Activated naive CD8-positive, alpha-beta T cell treated with anti-CD3 and anti-CD28 coated beads, Interleukin-2, amount 50 U/mL, for 16 hours (primary cell): Measurements from ENCODE around the gene S100A13.
A peak's percentile ranks its signal among the peaks of the same experiment; 100 is the strongest.
"Not testable (repeated sequence)": the region's sequence is repeated elsewhere in the genome, so short reads cannot be mapped to it uniquely, and the experiment has no call there.

Experiments
- DNase-seq: peaks from one replicate; pipeline ENCODE4 v3.0.0-alpha.2; 2020; ENCODE audit warnings: low read depth, low spot score

Gene S100A13

GRCh38 chr1:153626904-153627714 is at the start of gene S100A13:
TSS of gene S100A13 (minus strand) at chr1:153627505. CDS start at chr1:153626472, 1,033 bp downstream.
- no peak for DNase-seq

DNA sequence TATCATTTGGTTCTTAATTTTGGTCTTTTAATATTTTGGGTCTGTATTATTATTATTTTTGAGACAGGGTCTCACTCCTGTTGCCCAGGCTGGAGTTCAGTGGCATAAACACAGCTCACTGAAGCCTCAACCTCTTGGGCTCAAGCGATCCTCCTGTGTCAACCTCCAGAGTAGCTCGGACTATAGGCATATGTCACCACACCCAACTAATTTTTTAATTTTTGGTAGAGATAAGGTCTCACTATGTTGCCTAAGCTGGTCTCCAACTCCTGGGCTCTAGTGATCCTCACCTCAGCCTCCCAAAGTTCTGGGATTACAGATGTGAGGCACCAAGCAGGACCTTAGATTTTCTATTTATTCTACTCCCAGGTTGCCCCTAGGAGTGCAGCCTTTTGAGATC is 46.2 kb upstream of the S100A13 start:
- no peak for DNase-seq

GRCh38 chr1:153671628-153672353 is 44.5 kb upstream of the S100A13 start:
- DNase-seq, result not testable (repeated sequence)

GRCh38 chr1:153670859-153671627 is 43.7 kb upstream of the S100A13 start, which contains the start of gene ILF2:
TSS of gene ILF2 (minus strand) at chr1:153670993. CDS start at chr1:153670922, 71 bp downstream.
- DNase-seq, result peak; percentile 91

- DNase-seq, result no peak
Measured at GRCh38 chr1:153670257-153670858, 43.1 kb upstream of the S100A13 start.

DNA sequence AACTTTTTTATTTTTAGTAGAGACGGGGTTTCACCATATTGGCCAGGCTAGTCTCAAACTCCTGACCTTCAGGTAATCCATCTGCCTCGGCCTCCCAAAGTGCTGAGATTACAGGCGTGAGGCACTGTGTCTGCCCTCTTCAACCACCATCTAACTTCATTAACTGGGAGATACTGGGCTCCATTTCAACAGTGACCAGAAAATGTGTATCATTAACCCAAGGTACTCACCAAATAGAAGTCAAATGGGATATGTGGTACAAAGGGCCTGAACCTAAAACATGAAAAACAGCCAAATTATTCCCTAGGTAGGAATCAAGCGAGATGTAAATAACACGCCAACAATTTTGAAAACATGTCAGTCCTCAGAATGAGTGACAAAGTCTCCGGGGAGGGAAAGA is 42.3 kb upstream of the S100A13 start:
- no peak for DNase-seq

DNA sequence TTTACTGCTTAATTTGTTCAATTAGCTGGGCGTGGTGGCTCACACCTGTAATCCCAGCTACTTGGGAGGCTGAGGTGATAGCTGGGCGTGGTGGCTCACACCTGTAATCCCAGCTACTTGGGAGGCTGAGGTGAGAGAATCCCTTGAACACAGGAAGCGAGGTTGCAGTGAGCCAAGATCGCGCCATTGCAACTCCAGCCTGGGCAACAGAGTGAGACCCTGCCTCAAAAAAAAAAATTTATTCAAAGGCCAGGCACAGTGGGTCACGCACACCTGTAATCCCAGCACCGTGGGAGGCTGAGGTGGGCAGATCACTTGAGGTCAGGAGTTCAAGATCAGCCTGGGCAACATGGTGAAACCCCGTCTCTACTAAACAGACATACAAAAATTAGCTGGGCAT is 41.4 kb upstream of the S100A13 start:
- not testable (repeated sequence) for DNase-seq

- DNase-seq, result no peak
Measured at GRCh38 chr1:153667439-153667838, 40.1 kb upstream of the S100A13 start.

- DNase-seq, result no peak
Measured at GRCh38 chr1:153663211-153663610, 35.9 kb upstream of the S100A13 start.

GRCh38 chr1:153662269-153662668 is 35.0 kb upstream of the S100A13 start:
- no peak for DNase-seq

DNA sequence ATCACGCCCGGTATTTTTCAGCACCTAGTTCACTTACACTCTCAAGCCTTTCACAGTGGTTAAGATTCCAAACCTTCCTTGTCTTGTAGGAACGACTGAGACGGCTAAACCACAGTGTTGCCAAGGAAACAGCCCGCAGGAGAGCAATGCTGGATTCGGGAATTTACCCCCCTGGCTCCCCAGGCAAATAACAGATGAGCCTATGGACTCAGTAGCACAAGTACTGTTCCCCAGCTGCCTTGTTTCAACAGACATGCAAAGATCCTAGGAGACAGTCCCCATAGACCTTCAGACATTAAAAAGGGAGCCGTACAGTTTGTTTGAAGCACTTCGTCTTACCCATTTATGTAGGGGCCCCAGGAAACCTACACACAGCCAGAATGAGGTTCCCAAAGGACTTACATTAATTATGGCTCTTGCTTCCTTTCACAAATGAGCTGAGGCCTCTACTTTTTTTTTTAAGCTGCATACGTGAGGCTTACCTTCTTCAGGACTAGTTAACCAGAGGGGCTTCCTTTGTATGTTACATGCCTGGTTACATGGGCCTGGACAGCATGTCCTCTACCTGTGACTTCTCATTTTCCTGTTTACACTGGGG is 33.9 kb upstream of the S100A13 start:
- no peak for DNase-seq

DNA sequence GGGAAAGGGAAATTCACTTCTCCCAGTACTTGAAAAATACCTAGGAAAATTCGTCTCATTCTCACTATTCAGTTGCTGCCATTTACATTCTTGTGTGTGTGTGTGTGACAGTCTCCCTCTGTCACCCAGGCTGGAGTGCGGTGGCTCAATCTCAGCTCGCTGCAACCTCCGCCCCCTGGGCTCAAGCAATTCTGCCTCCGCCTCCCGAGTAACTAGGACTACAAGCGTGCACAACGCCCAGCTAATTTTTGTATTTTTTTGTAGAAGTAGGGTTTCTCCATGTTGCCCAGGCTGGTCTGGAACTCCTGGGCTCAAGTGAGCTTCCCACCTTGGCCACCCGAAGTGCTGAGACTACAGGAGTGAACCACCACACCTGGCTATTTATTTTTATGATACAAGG is 32.4 kb upstream of the S100A13 start:
- no peak for DNase-seq

DNA sequence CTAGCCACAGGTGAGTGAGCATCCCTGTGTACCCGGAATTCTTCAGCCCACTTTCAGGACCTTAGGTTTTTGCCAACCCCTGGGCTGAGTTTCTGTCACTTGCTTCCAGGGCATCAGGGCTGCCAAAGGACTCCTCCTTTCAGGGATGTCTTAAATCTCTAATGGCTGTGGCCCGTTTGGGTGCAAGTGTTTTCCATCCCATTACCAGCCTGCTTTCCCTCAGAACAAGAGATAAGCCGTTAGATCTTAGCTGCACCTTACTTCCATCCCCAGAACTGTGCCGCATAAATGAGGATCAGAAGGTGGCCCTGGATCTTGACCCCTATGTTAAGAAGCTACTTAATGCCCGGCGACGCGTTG is 31.9 kb upstream of the S100A13 start:
- DNase-seq, result no peak

DNA sequence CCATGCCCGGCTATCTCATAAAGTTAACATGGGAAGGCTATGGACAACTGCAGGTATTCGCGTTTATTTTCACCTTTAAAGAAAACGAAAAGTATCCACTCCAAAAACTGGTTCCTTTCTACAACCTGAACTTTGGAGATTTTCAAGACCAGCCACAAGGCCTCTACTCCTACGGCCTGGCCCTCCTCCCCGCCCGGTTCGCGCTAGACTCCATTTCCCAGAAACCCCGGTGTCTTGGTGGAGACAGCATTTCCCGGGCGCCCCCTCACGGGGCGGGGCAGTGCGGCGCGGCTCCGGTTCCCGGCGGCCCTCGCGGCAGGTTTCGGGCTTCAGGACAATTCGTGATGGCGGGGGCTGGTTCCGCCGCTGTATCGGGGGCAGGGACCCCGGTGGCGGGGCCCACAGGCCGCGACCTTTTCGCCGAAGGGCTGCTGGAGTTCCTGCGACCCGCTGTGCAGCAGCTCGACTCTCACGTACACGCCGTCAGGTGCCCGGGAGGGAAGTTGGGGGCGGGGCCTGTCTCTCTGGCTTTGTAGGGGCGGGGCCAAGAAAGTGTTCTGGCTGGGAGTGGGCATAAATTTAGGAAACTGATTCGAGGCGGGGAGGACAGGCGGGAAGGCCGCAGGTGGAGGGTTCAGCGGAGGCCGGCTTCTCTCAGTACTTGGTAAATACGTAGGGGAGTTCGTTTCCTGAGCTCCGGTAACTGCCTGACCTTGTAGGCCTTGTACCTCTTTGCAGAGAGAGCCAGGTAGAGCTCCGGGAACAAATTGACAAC is 31.3 kb upstream of the S100A13 start, which contains the start of gene SNAPIN:
Gene SNAPIN, plus strand, starts transcription at position 304 of the 775 bp plus-strand sequence. Its CDS starts 41 bp downstream, at position 345.
- DNase-seq, result peak; percentile 81

DNA sequence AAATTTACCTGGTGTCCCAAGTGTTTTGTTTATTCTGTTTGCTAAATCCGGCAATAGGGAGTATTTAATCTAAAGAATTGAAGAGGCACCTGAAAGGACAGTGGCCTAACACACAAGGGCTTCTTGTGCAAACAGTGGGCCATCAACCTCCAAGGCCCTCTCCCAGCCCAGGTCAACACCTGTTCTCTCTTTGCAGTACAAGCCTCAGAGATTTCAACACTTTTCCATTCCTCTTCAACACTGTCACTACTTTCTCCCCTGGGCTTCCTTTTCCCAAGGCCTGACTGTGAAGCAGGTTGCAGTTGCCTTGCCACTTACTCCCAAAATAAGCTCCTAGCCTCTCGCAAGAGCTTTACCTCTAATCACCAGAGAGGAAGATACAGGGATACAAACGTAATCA is 28.0 kb upstream of the S100A13 start:
- no peak for DNase-seq

DNA sequence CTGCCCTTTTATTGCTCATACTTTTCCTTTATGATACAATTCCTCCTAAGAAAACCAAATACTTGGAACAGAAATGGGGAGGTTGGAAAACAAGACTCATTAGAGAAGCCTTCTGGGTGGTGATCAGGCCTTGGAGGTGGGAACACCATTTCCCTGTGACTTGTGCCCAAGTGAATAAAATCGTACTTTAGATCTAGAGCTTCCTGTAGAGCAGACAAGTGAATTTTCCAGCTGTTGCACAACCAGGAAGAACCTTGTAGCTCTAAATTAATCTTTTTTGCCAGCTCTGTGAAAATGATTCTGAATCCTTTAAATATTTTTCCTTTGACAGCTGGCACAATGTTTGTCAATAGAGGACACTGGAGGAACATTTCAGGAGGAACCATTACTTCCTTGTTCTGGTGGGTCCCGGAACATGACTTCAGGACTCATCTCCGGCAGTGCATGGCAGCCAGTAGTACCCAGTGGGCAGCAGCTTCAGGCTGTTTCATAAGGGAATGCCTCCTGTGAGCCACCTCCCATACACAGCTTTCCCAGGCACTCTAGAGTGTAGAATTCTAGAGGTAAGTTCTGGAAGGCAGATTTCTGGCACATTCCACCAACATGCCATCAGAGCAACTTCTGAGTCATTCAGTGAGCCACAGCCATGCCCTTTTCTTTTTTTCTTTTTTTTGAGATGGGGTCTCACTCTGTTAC is 25.6 kb upstream of the S100A13 start:
- DNase-seq, result no peak

GRCh38 chr1:153651771-153652170 is 24.5 kb upstream of the S100A13 start:
- no peak for DNase-seq

GRCh38 chr1:153649863-153650235 is 22.5 kb upstream of the S100A13 start:
- DNase-seq, result no peak

GRCh38 chr1:153649137-153649862 is 22.0 kb upstream of the S100A13 start:
- DNase-seq, result no peak
